GM19099 (cell line): ENCODE measurements around the gene PTPRD.

Experiments
- POLR2A ChIP-seq: IDR thresholded peaks from 3 replicates; pipeline ENCODE4 v1.6.1; 2011; ENCODE audit warnings: low read depth; ENCODE audit not compliant: insufficient read length; ENCODE audit errors: extremely low read depth

Gene PTPRD

GRCh38 chr9:10250219-10250618 lies 362.6 kb downstream of the PTPRD start:
- TF ChIP-seq POLR2A, result no peak

GRCh38 chr9:10248890-10249289 lies 363.9 kb downstream of the PTPRD start:
- no peak for TF ChIP-seq POLR2A

GRCh38 chr9:10242255-10242654 lies 370.5 kb downstream of the PTPRD start:
- no peak for TF ChIP-seq POLR2A

GRCh38 chr9:10238087-10238486 lies 374.7 kb downstream of the PTPRD start:
- no peak for TF ChIP-seq POLR2A

- no peak for TF ChIP-seq POLR2A
These were observed 375.2 kb downstream of the PTPRD start for GRCh38 chr9:10237584-10237983.

GRCh38 chr9:10236161-10236560 lies 376.6 kb downstream of the PTPRD start:
- TF ChIP-seq POLR2A, result no peak

GRCh38 chr9:10235376-10235775 lies 377.4 kb downstream of the PTPRD start:
- TF ChIP-seq POLR2A, result no peak

GRCh38 chr9:10232352-10232930 lies 380.4 kb downstream of the PTPRD start:
- TF ChIP-seq POLR2A, result no peak

GRCh38 chr9:10230512-10230911 lies 382.3 kb downstream of the PTPRD start:
- TF ChIP-seq POLR2A, result no peak

- no peak for TF ChIP-seq POLR2A
These were observed 384.7 kb downstream of the PTPRD start for GRCh38 chr9:10228082-10228481.

- TF ChIP-seq POLR2A, result no peak
These were observed 385.8 kb downstream of the PTPRD start for GRCh38 chr9:10226996-10227395.

GRCh38 chr9:10212702-10213101 lies 400.1 kb downstream of the PTPRD start:
- TF ChIP-seq POLR2A, result no peak

- no peak for TF ChIP-seq POLR2A
These were observed 404.1 kb downstream of the PTPRD start for GRCh38 chr9:10208691-10209069.

- no peak for TF ChIP-seq POLR2A
These were observed 408.5 kb downstream of the PTPRD start for GRCh38 chr9:10204276-10204675.

GRCh38 chr9:10173561-10173960 lies 439.2 kb downstream of the PTPRD start:
- no peak for TF ChIP-seq POLR2A

- no peak for TF ChIP-seq POLR2A
These were observed 440.3 kb downstream of the PTPRD start for GRCh38 chr9:10172476-10172875.

- no peak for TF ChIP-seq POLR2A
These were observed 444.6 kb downstream of the PTPRD start for GRCh38 chr9:10168241-10168640.
